Measurements from ENCODE around the gene HEMGN. TPM values are rescaled to one million over a fixed set of nuclear protein-coding genes. Genes with fewer than 3 reads are reported as not detected.

The HEMGN gene
- not detected in 2 replicates for total RNA-seq (2014; rRNA removed; shearing (Covaris generic))

GRCh38 chr9:97938081-97938644, at the start of gene HEMGN:
Gene HEMGN, minus strand, starts transcription at chr9:97938172. Its CDS starts 36 bp downstream, at chr9:97938136.

DNA sequence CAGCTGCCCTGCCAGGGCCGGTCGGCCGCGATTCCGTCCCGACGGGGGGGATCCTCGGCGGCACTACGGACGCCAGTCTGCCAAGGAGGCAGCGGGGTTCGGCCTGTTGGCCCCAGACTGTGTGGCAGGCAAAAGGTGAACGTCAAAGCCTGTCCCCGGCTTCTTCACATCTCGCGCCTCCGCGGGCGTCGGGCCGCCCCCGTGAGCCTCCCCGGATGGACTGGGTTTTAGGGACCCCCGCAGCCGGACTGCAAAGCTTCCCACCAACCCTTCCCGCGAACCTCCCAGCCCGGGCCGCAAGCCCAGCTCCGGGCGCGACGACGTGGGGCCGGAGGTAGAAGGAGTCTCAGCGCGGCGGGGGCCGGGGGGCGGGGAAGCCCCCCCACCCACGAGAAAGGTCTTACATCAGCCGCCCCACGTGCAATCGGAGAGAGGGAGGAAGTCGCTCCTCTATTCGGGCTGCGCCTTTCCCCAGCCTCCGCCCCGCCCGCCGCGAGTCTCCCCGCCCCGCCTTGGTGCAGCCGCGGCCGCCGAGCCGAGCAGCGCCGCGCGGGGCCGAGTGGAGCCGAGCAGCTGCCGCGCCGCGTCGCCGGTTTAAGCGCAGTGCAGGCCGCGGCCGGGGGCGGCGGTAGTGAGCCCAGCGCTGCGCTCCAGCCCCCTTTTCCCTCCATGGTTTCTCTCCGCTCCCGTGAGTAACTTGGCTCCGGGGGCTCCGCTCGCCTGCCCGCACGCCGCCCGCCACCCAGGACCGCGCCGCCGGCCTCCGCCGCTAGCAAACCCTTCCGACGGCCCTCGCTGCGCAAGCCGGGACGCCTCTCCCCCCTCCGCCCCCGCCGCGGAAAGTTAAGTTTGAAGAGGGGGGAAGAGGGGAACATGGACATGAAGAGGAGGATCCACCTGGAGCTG, 45.0 kb upstream of the HEMGN start, which contains the start of gene ANP32B:
Gene ANP32B, plus strand, starts transcription at position 659 of the 906 bp plus-strand sequence. Its CDS starts 215 bp downstream, at position 874.

GRCh38 chr9:97921959-97922724, 15.8 kb downstream of the HEMGN start, which contains the start of gene TRMO:
Gene TRMO, minus strand, starts transcription at chr9:97922500. Its CDS starts 7 bp downstream, at chr9:97922493.

Small RNA genes lying within 50 kb of the gene (small RNA-seq; reads per million reads assigned to genes)
- gene RF00019: not detected

Other genes starting within 250 kb of the HEMGN start
- 15.1 and 17.1 TPM in 2 replicates for gene XPA, start 240.8 kb downstream of the HEMGN start, total RNA-seq (2014; rRNA removed; shearing (Covaris generic))
- gene FOXE1, start 84.9 kb downstream of the HEMGN start, total RNA-seq (2014; rRNA removed; shearing (Covaris generic)): not detected in 2 replicates
- gene TRMO, start 15.7 kb downstream of the HEMGN start, total RNA-seq (2014; rRNA removed; shearing (Covaris generic)): 22.0 and 33.1 TPM in 2 replicates
- 48.0 and 61.6 TPM in 2 replicates for gene ANP32B, start 45.2 kb upstream of the HEMGN start, total RNA-seq (2014; rRNA removed; shearing (Covaris generic))
- gene NANS, start 118.6 kb upstream of the HEMGN start, total RNA-seq (2014; rRNA removed; shearing (Covaris generic)): 128 and 139 TPM in 2 replicates
- 13.6 and 21.7 TPM in 2 replicates for gene TRIM14, start 181.1 kb upstream of the HEMGN start, total RNA-seq (2014; rRNA removed; shearing (Covaris generic))